GM12892 (cell line): ENCODE measurements around the gene SP110.

ENCODE experiments used
- POLR2A ChIP-seq: IDR thresholded peaks from 2 replicates; pipeline ENCODE4 v1.6.1; 2011; ENCODE audit warnings: low read depth, low read length, control low read depth
- POLR2AphosphoS5 ChIP-seq: IDR thresholded peaks from 2 replicates; pipeline ENCODE4 v1.6.1; 2011; ENCODE audit warnings: low read depth, low read length, control low read depth
- TAF1 ChIP-seq: IDR thresholded peaks from 2 replicates; pipeline ENCODE4 v1.6.1; 2011; ENCODE audit warnings: low read depth, mild to moderate bottlenecking, control low read depth, low read length, borderline replicate concordance

DNA sequence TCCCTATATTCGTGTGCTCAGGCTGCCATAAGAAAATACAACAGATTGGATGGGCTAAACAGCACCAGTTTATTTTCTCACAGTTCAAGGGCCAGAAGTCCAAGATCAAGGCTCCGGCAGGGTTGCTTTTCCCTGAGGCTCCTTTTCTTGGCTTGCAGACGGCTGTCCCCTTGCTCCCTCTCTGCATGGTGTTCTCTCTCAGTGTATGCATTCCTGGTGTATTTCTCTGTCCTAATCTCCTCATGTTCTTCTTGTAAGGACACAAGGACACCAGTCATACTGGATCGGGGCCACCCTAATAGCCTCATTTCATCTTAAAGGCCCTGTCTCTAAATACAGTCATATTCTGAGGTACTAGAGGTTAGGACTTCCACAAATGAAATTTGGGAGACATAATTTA lies 88.4 kb downstream of the SP110 start:
- no peak for TF ChIP-seq POLR2A
- no peak for TF ChIP-seq POLR2AphosphoS5
- TF ChIP-seq TAF1 = no peak
